PC-9 (cell line): ENCODE data around the gene IWS1. TPM values are rescaled to one million over a fixed set of nuclear protein-coding genes. Genes with fewer than 3 reads are reported as not detected.

Experiments
- BruUV-seq: library from RNA; stranded (reverse); fragments of 400-500 nt; replicated peaks from 2 replicates; lab custom pipeline; 2021; lab: Mats Ljungman, UMichigan
- CTCF ChIA-PET: fragments of 300-600 bp; sonication (Branson Sonifier 250); formaldehyde crosslinking; loops from one replicate; lab custom pipeline; 2022; ENCODE audit warnings: antibody characterized with exemption; lab: Charles Lee
- POLR2A ChIA-PET: fragments of 300-600 bp; sonication (Branson Sonifier 250); formaldehyde crosslinking; loops from one replicate; lab custom pipeline; 2022; ENCODE audit warnings: antibody characterized with exemption; ENCODE audit not compliant: unreplicated experiment; lab: Charles Lee
- DNase-seq, 2 experiments: peaks; one replicate each; pipeline versions ENCODE4 v3.0.0 to v3.0.0-alpha.2; 2015 to 2022; ENCODE audit warnings: mixed read lengths in 1 of 2
- H2AFZ ChIP-seq: fragments of 200-600 bp; sonication (generic); 2 replicates; pipeline ENCODE4 v1.8.1; 2017; ENCODE audit warnings: antibody characterized with exemption
- H3F3A ChIP-seq: fragments of 200-600 bp; sonication (generic); 2 replicates; pipeline ENCODE4 v1.8.1; 2017; ENCODE audit warnings: antibody characterized with exemption, mild to moderate bottlenecking, low read depth; ENCODE audit not compliant: insufficient read depth
- H3K27ac ChIP-seq: fragments of 200-600 bp; sonication (generic); 2 replicates; pipeline ENCODE4 v1.6.1; 2016; ENCODE audit warnings: mixed run types
- H3K27me3 ChIP-seq: fragments of 200-600 bp; sonication (generic); 2 replicates; pipeline ENCODE4 v1.6.1; 2016; ENCODE audit warnings: low read depth, mixed run types; ENCODE audit not compliant: insufficient read depth
- H3K36me3 ChIP-seq: fragments of 200-600 bp; sonication (generic); 2 replicates; pipeline ENCODE4 v1.6.1; 2016; ENCODE audit warnings: low read depth, mixed run types
- H3K4me1 ChIP-seq: fragments of 200-600 bp; sonication (generic); replicated peaks from 2 replicates; pipeline ENCODE4 v1.6.1; 2016; ENCODE audit warnings: mixed run types; ENCODE audit not compliant: insufficient read depth
- H3K4me2 ChIP-seq: fragments of 200-600 bp; sonication (generic); 2 replicates; pipeline ENCODE4 v1.6.1; 2017; ENCODE audit warnings: mixed run types
- H3K4me3 ChIP-seq: fragments of 200-600 bp; sonication (generic); 2 replicates; pipeline ENCODE4 v1.6.1; 2016; ENCODE audit warnings: mixed run types
- H3K79me2 ChIP-seq: fragments of 200-600 bp; sonication (generic); 2 replicates; pipeline ENCODE4 v1.6.1; 2017; ENCODE audit warnings: low read depth, mixed run types
- H3K9me2 ChIP-seq: fragments of 200-600 bp; sonication (generic); 2 replicates; pipeline ENCODE4 v1.8.1; 2017; ENCODE audit warnings: mild to moderate bottlenecking; ENCODE audit not compliant: insufficient read depth
- H3K9me3 ChIP-seq: fragments of 200-600 bp; sonication (generic); 2 replicates; pipeline ENCODE4 v1.8.1; 2016; ENCODE audit warnings: low read depth; ENCODE audit not compliant: insufficient read depth
- H4K20me1 ChIP-seq: fragments of 200-600 bp; sonication (generic); 2 replicates; pipeline ENCODE4 v1.8.1; 2017; ENCODE audit not compliant: insufficient read depth
- EZH2 ChIP-seq: fragments of 200-600 bp; sonication (generic); IDR thresholded peaks from 2 replicates; pipeline ENCODE4 v1.8.0; 2017; ENCODE audit warnings: antibody characterized with exemption, low read depth
- intact Hi-C: fragments of 100-400 bp; cut with micrococcal nuclease; formaldehyde crosslinking; loops from one replicate; pipeline ENCODE4 v1.10.0; 2022; ENCODE audit not compliant: unreplicated experiment
- total RNA-seq: library from RNA; stranded (reverse); gene quantifications from 2 replicates; pipeline ENCODE4 v1.2.3, GENCODE V29; 2021
- TF ChIP-seq, protein P1 (sequence below): fragments of 200-600 bp; sonication (generic); conservative IDR thresholded peaks from 2 replicates; pipeline ENCODE4 v1.6.1; 2017; ENCODE audit warnings: mixed run types, antibody characterized with exemption, mild to moderate bottlenecking, moderate library complexity

Gene IWS1
- total RNA-seq, 1 experiment from 2014 or later: 47.3 TPM

DNA sequence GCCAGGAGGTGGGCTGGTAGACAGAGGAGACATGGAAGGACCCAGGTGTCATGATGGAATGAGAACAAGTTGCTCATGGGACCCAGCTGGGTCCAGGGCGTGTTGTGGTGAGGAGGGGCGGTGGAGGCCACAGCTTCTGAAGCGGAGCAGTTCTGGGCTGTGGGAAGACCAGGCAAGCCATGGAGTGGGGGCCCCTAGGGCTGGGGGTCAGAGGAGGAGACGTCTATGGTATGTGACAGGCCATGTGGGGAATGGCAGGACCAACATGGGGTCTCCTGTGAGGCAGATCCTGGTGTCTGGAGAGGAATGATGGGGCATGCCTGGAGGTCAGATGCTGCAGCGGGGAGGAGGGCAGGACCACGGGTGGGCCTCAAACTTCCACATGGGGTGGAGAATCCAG lies 26.0 kb upstream of the IWS1 start:
- CTCF ChIA-PET: no interaction called here
- BruUV-seq: no TSS peak

DNA sequence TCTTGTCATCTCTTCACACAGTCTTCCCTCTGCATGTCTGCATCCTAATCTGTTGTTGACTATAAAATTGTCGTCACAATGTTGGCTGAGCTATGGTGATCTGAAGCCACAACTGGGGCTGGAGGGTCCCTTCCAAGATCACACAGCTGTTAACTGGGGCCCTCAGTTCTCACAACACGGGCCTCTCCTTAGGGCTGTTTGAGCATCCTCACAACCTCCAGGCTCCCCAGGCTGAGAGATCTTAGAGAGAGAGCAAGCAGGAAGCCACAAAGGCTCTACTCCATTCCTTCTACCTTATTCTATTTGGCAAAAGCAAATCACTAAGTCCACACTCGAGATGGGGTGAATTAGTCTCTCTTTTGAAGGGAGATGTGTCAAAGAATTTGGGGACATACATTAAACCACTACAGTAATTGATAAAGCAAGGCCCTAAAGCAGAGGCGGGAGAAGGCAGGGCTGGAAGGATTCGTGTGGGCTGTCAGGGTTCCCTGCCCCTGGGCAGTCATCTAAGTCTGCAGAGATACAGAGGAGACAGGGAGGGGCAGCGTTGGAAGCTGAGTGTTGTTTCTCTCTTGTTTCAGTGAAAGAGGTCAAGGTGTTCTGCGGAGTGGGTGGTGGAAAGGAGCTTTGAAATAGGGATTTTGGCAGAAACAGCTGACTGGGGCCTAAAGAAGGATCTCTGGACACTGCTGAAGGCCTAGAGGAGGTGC lies 25.1 kb upstream of the IWS1 start:
- POLR2A ChIA-PET: interaction anchor here (0.5 kb wide), 1 partner anchor 25 kb away, joined by 3 read pairs; the partner anchor contains the start of gene IWS1
- Histone ChIP-seq H3K4me1 (no peaks in the 10 kb centered on the region), H3K27ac (no peak overlapping the region), H3K27me3 (peaks cover 71% of the 10 kb centered on the region), H2AFZ (no peak overlapping the region), H3F3A (no peaks in the 10 kb centered on the region), H3K4me3 (no peak overlapping the region), H3K79me2 (no peaks in the 10 kb centered on the region), H3K9me3 (no peaks in the 10 kb centered on the region; the same call in 1 of the 2 replicates), H3K4me2 (no peak overlapping the region), H3K9me2 (no peaks in the 10 kb centered on the region), H4K20me1 (no peaks in the 10 kb centered on the region), H3K36me3 (no peaks in the 10 kb centered on the region)
- intact Hi-C loops: no loop called here
- DNase-seq: no peak
- TF ChIP-seq, protein P1, sequence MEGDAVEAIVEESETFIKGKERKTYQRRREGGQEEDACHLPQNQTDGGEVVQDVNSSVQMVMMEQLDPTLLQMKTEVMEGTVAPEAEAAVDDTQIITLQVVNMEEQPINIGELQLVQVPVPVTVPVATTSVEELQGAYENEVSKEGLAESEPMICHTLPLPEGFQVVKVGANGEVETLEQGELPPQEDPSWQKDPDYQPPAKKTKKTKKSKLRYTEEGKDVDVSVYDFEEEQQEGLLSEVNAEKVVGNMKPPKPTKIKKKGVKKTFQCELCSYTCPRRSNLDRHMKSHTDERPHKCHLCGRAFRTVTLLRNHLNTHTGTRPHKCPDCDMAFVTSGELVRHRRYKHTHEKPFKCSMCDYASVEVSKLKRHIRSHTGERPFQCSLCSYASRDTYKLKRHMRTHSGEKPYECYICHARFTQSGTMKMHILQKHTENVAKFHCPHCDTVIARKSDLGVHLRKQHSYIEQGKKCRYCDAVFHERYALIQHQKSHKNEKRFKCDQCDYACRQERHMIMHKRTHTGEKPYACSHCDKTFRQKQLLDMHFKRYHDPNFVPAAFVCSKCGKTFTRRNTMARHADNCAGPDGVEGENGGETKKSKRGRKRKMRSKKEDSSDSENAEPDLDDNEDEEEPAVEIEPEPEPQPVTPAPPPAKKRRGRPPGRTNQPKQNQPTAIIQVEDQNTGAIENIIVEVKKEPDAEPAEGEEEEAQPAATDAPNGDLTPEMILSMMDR: no peak
- no peak for TF ChIP-seq EZH2
- CTCF ChIA-PET: no interaction called here
- no TSS peak for BruUV-seq

More for the DNA sequence above, 26.0 kb upstream of the IWS1 start:
- no peaks in the 10 kb centered on the region for H3K9me2 ChIP-seq
- H3K4me1 ChIP-seq: no peaks in the 10 kb centered on the region
- no peak for DNase-seq
- H4K20me1 ChIP-seq: no peaks in the 10 kb centered on the region
- intact Hi-C loops: no loop called here
- H3K27ac ChIP-seq: no peak overlapping the region
- peaks cover 71% of the 10 kb centered on the region for H3K27me3 ChIP-seq
- TF ChIP-seq, protein P1: no peak
- no peak for TF ChIP-seq EZH2
- H3K36me3 ChIP-seq: no peaks in the 10 kb centered on the region
- no peaks in the 10 kb centered on the region for H3K79me2 ChIP-seq
- no peaks in the 10 kb centered on the region; the same call in 1 of the 2 replicates for H3K9me3 ChIP-seq
- no peaks in the 10 kb centered on the region for H3F3A ChIP-seq
- H3K4me3 ChIP-seq: no peak overlapping the region
- H3K4me2 ChIP-seq: no peak overlapping the region
- H2AFZ ChIP-seq: no peak overlapping the region
- POLR2A ChIA-PET: interaction anchor here (0.5 kb wide), 1 partner anchor 26 kb away, joined by 3 read pairs; the partner anchor contains the start of gene IWS1

DNA sequence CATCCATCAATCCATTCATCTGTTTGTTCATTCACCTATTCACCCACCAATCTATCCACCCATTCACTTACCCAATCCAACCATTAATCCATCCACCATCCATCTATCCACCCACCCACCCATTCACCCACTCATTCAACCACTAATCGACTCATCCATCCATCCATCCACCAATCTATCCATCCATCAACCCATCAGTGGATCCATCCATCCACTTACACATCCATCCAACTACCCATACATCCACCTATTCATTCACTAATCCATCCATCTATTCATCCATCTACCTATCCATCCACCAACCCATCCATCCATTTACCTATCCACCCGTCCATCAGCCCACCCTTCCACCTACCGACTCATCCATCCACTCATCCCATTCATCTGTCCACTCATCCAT lies 20.5 kb upstream of the IWS1 start:
- POLR2A ChIA-PET: no interaction called here
- BruUV-seq: no TSS peak
- DNase-seq: no peak
- TF ChIP-seq EZH2: no peak
- TF ChIP-seq, protein P1: no peak
- no peak overlapping the region for H2AFZ ChIP-seq
- peaks cover 57% of the 10 kb centered on the region for H3K27me3 ChIP-seq
- H3K36me3 ChIP-seq: no peaks in the 10 kb centered on the region
- H3K9me3 ChIP-seq: no peaks in the 10 kb centered on the region
- H3K4me1 ChIP-seq: no peaks in the 10 kb centered on the region
- no peaks in the 10 kb centered on the region for H3K9me2 ChIP-seq
- no peaks in the 10 kb centered on the region for H3F3A ChIP-seq
- H3K4me3 ChIP-seq: no peak overlapping the region
- H3K4me2 ChIP-seq: no peak overlapping the region
- no peaks in the 10 kb centered on the region for H4K20me1 ChIP-seq
- intact Hi-C loops: no loop called here
- H3K79me2 ChIP-seq: no peaks in the 10 kb centered on the region
- CTCF ChIA-PET: no interaction called here
- H3K27ac ChIP-seq: no peak overlapping the region
